Osteoblast (primary cell): ENCODE results near the gene SLC6A4. TPM values are rescaled to one million over a fixed set of nuclear protein-coding genes. Genes with fewer than 3 reads are reported as not detected.

Experiments used
- DNase-seq: peaks from one replicate; pipeline ENCODE4 v3.0.0; 2011; ENCODE audit warnings: low spot score, mixed read lengths; ENCODE audit not compliant: insufficient read length; ENCODE audit errors: missing footprints
- H2AFZ ChIP-seq: 2 replicates; pipeline ENCODE4 v1.6.0; 2011; ENCODE audit warnings: mild to moderate bottlenecking, low read length
- H3K27ac ChIP-seq: 2 replicates; pipeline ENCODE4 v1.5.1; 2011; ENCODE audit warnings: mild to moderate bottlenecking, low read depth, low read length, moderate library complexity
- H3K27me3 ChIP-seq: 2 replicates; pipeline ENCODE4 v1.6.0; 2012; ENCODE audit warnings: mild to moderate bottlenecking, control low read depth, inconsistent platforms, low read length, moderate library complexity; ENCODE audit not compliant: insufficient read depth
- H3K36me3 ChIP-seq: 2 replicates; pipeline ENCODE4 v1.5.1; 2011; ENCODE audit warnings: mild to moderate bottlenecking, low read length, control low read depth, moderate library complexity; ENCODE audit not compliant: insufficient read depth
- H3K4me1 ChIP-seq: 2 replicates; pipeline ENCODE4 v1.5.1; 2011; ENCODE audit warnings: mild to moderate bottlenecking, low read length, control low read depth, moderate library complexity; ENCODE audit not compliant: insufficient read depth
- H3K4me2 ChIP-seq: 2 replicates; pipeline ENCODE4 v1.6.0; 2011; ENCODE audit warnings: mild to moderate bottlenecking, low read length; ENCODE audit not compliant: insufficient read depth
- H3K4me3 ChIP-seq: fragments of 200-600 bp; sonication (generic); 3 replicates; pipeline ENCODE4 v1.5.1; 2012; ENCODE audit warnings: mild to moderate bottlenecking, low read length, inconsistent platforms; ENCODE audit not compliant: insufficient read depth
- H3K79me2 ChIP-seq: 2 replicates; pipeline ENCODE4 v1.6.0; 2012; ENCODE audit warnings: mild to moderate bottlenecking, low read length, control low read depth, inconsistent platforms; ENCODE audit not compliant: insufficient read depth
- H3K9me3 ChIP-seq: 2 replicates; pipeline ENCODE4 v1.5.1; 2011; ENCODE audit warnings: low read depth, low read length, control low read depth
- H4K20me1 ChIP-seq: 2 replicates; pipeline ENCODE4 v1.6.0; 2012; ENCODE audit warnings: mild to moderate bottlenecking, low read length, control low read depth; ENCODE audit not compliant: insufficient read depth
- CTCF ChIP-seq: IDR thresholded peaks from 2 replicates; pipeline ENCODE4 v1.5.1; 2011; ENCODE audit warnings: mild to moderate bottlenecking, low read depth, low read length, moderate library complexity; ENCODE audit errors: extremely low read depth
- total RNA-seq: library from RNA; depleted of rRNA; stranded (reverse); fragments of >200 nt; gene quantifications from 2 replicates; pipeline ENCODE4 v1.2.3, GENCODE V29; 2012

The SLC6A4 gene
- total RNA-seq, 1 donor: 0.36 TPM

- H3K27ac ChIP-seq: peak overlapping the region; percentile 52
- H2AFZ ChIP-seq: no peak overlapping the region
- H3K4me1 ChIP-seq: peaks cover 12% of the 10 kb centered on the region
- TF ChIP-seq CTCF: no peak
- H3K27me3 ChIP-seq: no peaks in the 10 kb centered on the region
- no peaks in the 10 kb centered on the region for H3K79me2 ChIP-seq
- no peak for DNase-seq
- no peaks in the 10 kb centered on the region for H3K36me3 ChIP-seq
- H3K9me3 ChIP-seq: no peaks in the 10 kb centered on the region
- no peak overlapping the region for H3K4me2 ChIP-seq
- H3K4me3 ChIP-seq: no peak overlapping the region
- no peaks in the 10 kb centered on the region for H4K20me1 ChIP-seq
These were observed 35.4 kb downstream of the SLC6A4 start for GRCh38 chr17:30200106-30200505.

- no peaks in the 10 kb centered on the region for H3K27me3 ChIP-seq
- H3K27ac ChIP-seq: peak overlapping the region; percentile 52
- no peaks in the 10 kb centered on the region for H3K9me3 ChIP-seq
- no peak overlapping the region for H3K4me3 ChIP-seq
- no peak overlapping the region for H3K4me2 ChIP-seq
- no peaks in the 10 kb centered on the region for H4K20me1 ChIP-seq
- no peaks in the 10 kb centered on the region for H3K79me2 ChIP-seq
- peaks cover 12% of the 10 kb centered on the region for H3K4me1 ChIP-seq
- DNase-seq: no peak
- no peak for TF ChIP-seq CTCF
- no peaks in the 10 kb centered on the region for H3K36me3 ChIP-seq
- no peak overlapping the region for H2AFZ ChIP-seq
These were observed 35.9 kb downstream of the SLC6A4 start for GRCh38 chr17:30199600-30199999.

GRCh38 chr17:30197416-30197815 is 38.1 kb downstream of the SLC6A4 start:
- H3K36me3 ChIP-seq: no peaks in the 10 kb centered on the region
- H3K27me3 ChIP-seq: peaks cover 3% of the 10 kb centered on the region
- H3K4me1 ChIP-seq: peaks cover 12% of the 10 kb centered on the region
- no peak for TF ChIP-seq CTCF
- H3K79me2 ChIP-seq: no peaks in the 10 kb centered on the region
- no peak for DNase-seq
- H3K27ac ChIP-seq: no peak overlapping the region
- no peaks in the 10 kb centered on the region for H3K9me3 ChIP-seq
- H2AFZ ChIP-seq: no peak overlapping the region
- H3K4me3 ChIP-seq: no peak overlapping the region
- H3K4me2 ChIP-seq: no peak overlapping the region
- H4K20me1 ChIP-seq: no peaks in the 10 kb centered on the region

- H3K27ac ChIP-seq: no peak overlapping the region
- peaks cover 3% of the 10 kb centered on the region for H3K27me3 ChIP-seq
- H3K9me3 ChIP-seq: no peaks in the 10 kb centered on the region
- H3K79me2 ChIP-seq: no peaks in the 10 kb centered on the region
- H3K36me3 ChIP-seq: no peaks in the 10 kb centered on the region
- DNase-seq: no peak
- no peak for TF ChIP-seq CTCF
- no peak overlapping the region for H3K4me3 ChIP-seq
- H2AFZ ChIP-seq: no peak overlapping the region
- no peaks in the 10 kb centered on the region for H4K20me1 ChIP-seq
- H3K4me2 ChIP-seq: no peak overlapping the region
- H3K4me1 ChIP-seq: peaks cover 12% of the 10 kb centered on the region
These were observed 39.0 kb downstream of the SLC6A4 start for GRCh38 chr17:30196504-30196903.
